HEK293 (cell line): ENCODE results near the gene PLPPR1.

ENCODE experiments used
- CTCF ChIA-PET: fragments of 350-600 bp; formaldehyde crosslinking; extraction: SDS; loops from one replicate; lab custom pipeline; 2021; ENCODE audit warnings: antibody characterized with exemption; lab: Yijun Ruan, JAX
- POLR2A ChIA-PET: fragments of 300-600 bp; formaldehyde crosslinking; extraction: SDS; loops from one replicate; lab custom pipeline; 2020; ENCODE audit warnings: antibody characterized with exemption, inconsistent platforms; lab: Yijun Ruan, JAX
- H3K27ac ChIP-seq: fragments of 200-500 bp; sonication (Bioruptor generic); 2 replicates; pipeline ENCODE4 v1.5.1; 2014; ENCODE audit warnings: low read depth, low read length, control low read depth, inconsistent platforms; ENCODE audit errors: extremely low read depth
- H3K36me3 ChIP-seq, 2 experiments: fragments of 200-500 bp in 1 of 2; sonication (Bioruptor generic) in 1 of 2; 1 replicate in 1 of 2; 2 replicates in 1 of 2; pipeline ENCODE4 v1.5.1; 2014 to 2017; ENCODE audit warnings: inconsistent platforms in 2 of 2, low read length in 2 of 2; ENCODE audit not compliant: control insufficient read depth in 2 of 2, insufficient read depth in 1 of 2
- H3K4me1 ChIP-seq: fragments of 200-500 bp; sonication (Bioruptor generic); 2 replicates; pipeline ENCODE4 v1.5.1; 2014; ENCODE audit warnings: mild to moderate bottlenecking, low read length, inconsistent platforms; ENCODE audit not compliant: control insufficient read depth, insufficient read depth
- H3K4me3 ChIP-seq: 2 replicates; pipeline ENCODE4 v1.5.1; 2011; ENCODE audit warnings: low read depth, mild to moderate bottlenecking, control low read depth, low read length, moderate library complexity
- H3K9me3 ChIP-seq: fragments of 200-500 bp; sonication (Bioruptor generic); 2 replicates; pipeline ENCODE4 v1.5.1; 2014; ENCODE audit warnings: low read depth, low read length, inconsistent platforms; ENCODE audit not compliant: control insufficient read depth, insufficient read depth
- ATF2 ChIP-seq: fragments of 450-650 bp; formaldehyde crosslinking; IDR thresholded peaks from 2 replicates; pipeline ENCODE4 v1.5.1; 2016; ENCODE audit warnings: missing biosample characterization, missing genetic modification characterization, low read depth
- CTCF ChIP-seq: fragments of 450-650 bp; formaldehyde crosslinking; IDR thresholded peaks from 2 replicates; pipeline ENCODE4 v1.5.1; 2016; ENCODE audit warnings: missing biosample characterization, missing genetic modification characterization
- KLF9 ChIP-seq: fragments of 450-650 bp; formaldehyde crosslinking; IDR thresholded peaks from 2 replicates; pipeline ENCODE4 v1.5.1; 2016; ENCODE audit warnings: missing biosample characterization, missing genetic modification characterization, low read depth
- OVOL3 ChIP-seq: fragments of 450-650 bp; formaldehyde crosslinking; IDR thresholded peaks from 2 replicates; pipeline ENCODE4 v1.5.1; 2016; ENCODE audit warnings: missing biosample characterization, missing genetic modification characterization
- PRDM2 ChIP-seq: fragments of 450-650 bp; formaldehyde crosslinking; IDR thresholded peaks from 2 replicates; pipeline ENCODE4 v1.5.1; 2016; ENCODE audit warnings: missing biosample characterization, missing genetic modification characterization, borderline replicate concordance
- SCRT1 ChIP-seq: fragments of 450-650 bp; formaldehyde crosslinking; IDR thresholded peaks from 2 replicates; pipeline ENCODE4 v1.5.1; 2016; ENCODE audit warnings: missing biosample characterization, missing genetic modification characterization, borderline replicate concordance
- TCF7L2 ChIP-seq: IDR thresholded peaks from 2 replicates; pipeline ENCODE4 v1.6.1; 2011; ENCODE audit warnings: low read depth, mild to moderate bottlenecking, inconsistent platforms, low read length, moderate library complexity, borderline replicate concordance
- YY2 ChIP-seq: fragments of 450-650 bp; formaldehyde crosslinking; IDR thresholded peaks from 2 replicates; pipeline ENCODE4 v1.5.1; 2016; ENCODE audit warnings: missing biosample characterization, missing genetic modification characterization
- ZBTB1 ChIP-seq: fragments of 450-650 bp; formaldehyde crosslinking; IDR thresholded peaks from 2 replicates; pipeline ENCODE4 v1.5.1; 2016; ENCODE audit warnings: missing biosample characterization, missing genetic modification characterization
- ZBTB21 ChIP-seq: fragments of 450-650 bp; formaldehyde crosslinking; IDR thresholded peaks from 2 replicates; pipeline ENCODE4 v1.5.1; 2017; ENCODE audit warnings: missing biosample characterization, missing genetic modification characterization
- ZIC2 ChIP-seq: fragments of 450-650 bp; formaldehyde crosslinking; IDR thresholded peaks from 2 replicates; pipeline ENCODE4 v1.5.1; 2016; ENCODE audit warnings: missing biosample characterization, missing genetic modification characterization
- ZNF121 ChIP-seq: fragments of 450-650 bp; formaldehyde crosslinking; IDR thresholded peaks from 2 replicates; pipeline ENCODE4 v1.5.1; 2016; ENCODE audit warnings: missing biosample characterization, missing genetic modification characterization
- ZNF155 ChIP-seq: fragments of 450-650 bp; formaldehyde crosslinking; IDR thresholded peaks from 2 replicates; pipeline ENCODE4 v1.5.1; 2016; ENCODE audit warnings: missing biosample characterization, missing genetic modification characterization
- ZNF169 ChIP-seq: fragments of 450-650 bp; formaldehyde crosslinking; IDR thresholded peaks from 2 replicates; pipeline ENCODE4 v1.5.1; 2016; ENCODE audit warnings: missing biosample characterization, missing genetic modification characterization
- ZNF2 ChIP-seq: fragments of 450-650 bp; formaldehyde crosslinking; IDR thresholded peaks from 2 replicates; pipeline ENCODE4 v1.5.1; 2016; ENCODE audit warnings: missing biosample characterization, missing genetic modification characterization
- ZNF248 ChIP-seq: fragments of 450-650 bp; formaldehyde crosslinking; IDR thresholded peaks from 2 replicates; pipeline ENCODE4 v1.5.1; 2017; ENCODE audit warnings: missing biosample characterization, missing genetic modification characterization
- ZNF366 ChIP-seq: fragments of 450-650 bp; formaldehyde crosslinking; conservative IDR thresholded peaks from 2 replicates; pipeline ENCODE4 v1.5.1; 2016; ENCODE audit warnings: missing biosample characterization, missing genetic modification characterization
- ZNF398 ChIP-seq: fragments of 450-650 bp; formaldehyde crosslinking; IDR thresholded peaks from 2 replicates; pipeline ENCODE4 v1.5.1; 2017; ENCODE audit warnings: missing biosample characterization, missing genetic modification characterization
- ZNF404 ChIP-seq: fragments of 450-650 bp; formaldehyde crosslinking; IDR thresholded peaks from 2 replicates; pipeline ENCODE4 v1.5.1; 2017; ENCODE audit warnings: missing biosample characterization, missing genetic modification characterization
- ZNF701 ChIP-seq: fragments of 450-650 bp; formaldehyde crosslinking; IDR thresholded peaks from 2 replicates; pipeline ENCODE4 v1.5.1; 2016; ENCODE audit warnings: missing biosample characterization, missing genetic modification characterization

The PLPPR1 gene

GRCh38 chr9:101172616-101173015 is 144.1 kb downstream of the PLPPR1 start:
- CTCF ChIA-PET, result no interaction called here
- TF ChIP-seq ZNF155 (no peak), OVOL3 (no peak), ZNF366 (tag by site-specific recombination) (no peak), ZNF701 (no peak), ZBTB21 (no peak), TCF7L2 (no peak), PRDM2 (tag by site-specific recombination) (no peak), SCRT1 (tag by site-specific recombination) (no peak), CTCF (tag by site-specific recombination) (no peak), YY2 (tag by site-specific recombination) (no peak), ZBTB1 (tag by site-specific recombination) (no peak), KLF9 (tag by site-specific recombination) (no peak), ZNF398 (no peak), ZNF404 (tag by site-specific recombination) (no peak), ZIC2 (tag by site-specific recombination) (no peak), ZNF248 (tag by site-specific recombination) (no peak), ZNF121 (no peak)

GRCh38 chr9:101173907-101174306 is 145.4 kb downstream of the PLPPR1 start:
- no peak overlapping the region for H3K27ac ChIP-seq
- H3K36me3 ChIP-seq, result no peaks in the 10 kb centered on the region
- no peaks in the 10 kb centered on the region for H3K9me3 ChIP-seq
- ChIA-PET CTCF (no interaction called here), POLR2A (no interaction called here)
- TF ChIP-seq ZNF169 (tag by site-specific recombination) (no peak), ZNF2 (no peak), ATF2 (tag by site-specific recombination) (no peak)
- no peaks in the 10 kb centered on the region for H3K4me1 ChIP-seq
- no peak overlapping the region for H3K4me3 ChIP-seq

More at GRCh38 chr9:101172616-101173015, 144.1 kb downstream of the PLPPR1 start:
- H3K36me3 ChIP-seq, result no peaks in the 10 kb centered on the region
- H3K27ac ChIP-seq, result no peak overlapping the region
- no peak overlapping the region for H3K4me3 ChIP-seq
- no peaks in the 10 kb centered on the region for H3K4me1 ChIP-seq
- POLR2A ChIA-PET, result no interaction called here
- H3K9me3 ChIP-seq, result no peaks in the 10 kb centered on the region
